Ovary (tissue), 3 donors: ENCODE results near the gene DNAH8.

Experiments used
- CTCF ChIP-seq, 3 donors: fragments of 450-650 bp in 2 of 3; fragments of 200-600 bp in 1 of 3; IDR thresholded peaks; one replicate each; pipeline versions ENCODE4 v1.5.1 to v1.8.0; 2016 to 2022; ENCODE audit warnings: antibody characterized with exemption in 3 of 3, mild to moderate bottlenecking in 1 of 3
- EP300 ChIP-seq: sonication (generic); formaldehyde crosslinking; IDR thresholded peaks from one replicate; pipeline ENCODE4 v1.6.1; 2017; ENCODE audit warnings: antibody characterized with exemption
- POLR2A ChIP-seq: fragments of 450-650 bp; IDR thresholded peaks from one replicate; pipeline ENCODE4 v1.6.1; 2017; ENCODE audit warnings: antibody characterized with exemption, mild to moderate bottlenecking, moderate library complexity
- donor health status: DM: no; HTN: no; CAD: no.

DNA sequence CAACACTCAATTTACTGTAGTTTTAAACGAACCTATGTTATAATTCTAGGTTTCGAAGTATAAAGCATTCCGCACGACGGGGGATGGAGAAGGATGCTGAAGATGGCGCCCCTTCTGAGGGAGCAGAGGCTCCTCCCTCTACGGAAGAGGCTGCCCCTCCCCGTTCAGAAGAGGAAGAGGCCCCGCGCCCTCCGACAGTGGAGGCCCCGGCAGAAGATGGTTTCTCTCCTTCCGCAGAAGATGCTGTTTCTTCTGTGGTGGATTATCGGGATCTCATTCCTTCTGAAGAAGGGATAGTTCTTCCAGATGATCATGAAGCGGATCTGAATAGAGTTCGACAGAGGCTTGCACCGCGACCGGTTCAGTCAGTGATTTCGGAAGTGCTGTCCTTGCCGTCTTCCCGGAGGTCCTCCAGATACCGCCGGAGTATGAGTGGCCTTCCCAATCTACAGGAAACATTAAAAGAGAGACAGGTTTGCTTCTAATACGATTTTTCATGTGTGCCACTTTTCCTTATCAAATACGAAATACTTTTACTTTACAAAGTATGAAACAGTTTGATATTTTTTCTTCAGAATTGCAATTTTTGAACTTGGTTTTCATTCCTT is 7.7 kb downstream of the DNAH8 start:
- no peak for TF ChIP-seq CTCF (IDR thresholded peaks at IDR 0.05)
- no peak for TF ChIP-seq POLR2A
- TF ChIP-seq EP300: no peak
